Measurements from ENCODE around the gene MORN5.

- TF ChIP-seq TAF1 (IDR thresholded peaks at IDR 0.05; ENCODE audit: low read depth, low read length) (no peak), POLR2A (IDR thresholded peaks at IDR 0.05; ENCODE audit: low read depth, low read length) (no peak), POLR2AphosphoS5 (IDR thresholded peaks at IDR 0.05; ENCODE audit: low read depth, low read length) (no peak), SPI1 (IDR thresholded peaks at IDR 0.05; ENCODE audit: low read depth, low read length) (no peak)
These were observed 46.1 kb upstream of the MORN5 start for GRCh38 chr9:122113574-122113973.

All from GM12891 (cell line).